HG03103 (cell line): Measurements from ENCODE around the gene BTBD9.

ENCODE experiments used
- ATAC-seq: cut with Tn5 transposase; IDR thresholded peaks from one replicate; pipeline ENCODE4 v1.9.1; 2021; ENCODE audit warnings: low read depth; ENCODE audit not compliant: unreplicated experiment

Gene BTBD9

DNA sequence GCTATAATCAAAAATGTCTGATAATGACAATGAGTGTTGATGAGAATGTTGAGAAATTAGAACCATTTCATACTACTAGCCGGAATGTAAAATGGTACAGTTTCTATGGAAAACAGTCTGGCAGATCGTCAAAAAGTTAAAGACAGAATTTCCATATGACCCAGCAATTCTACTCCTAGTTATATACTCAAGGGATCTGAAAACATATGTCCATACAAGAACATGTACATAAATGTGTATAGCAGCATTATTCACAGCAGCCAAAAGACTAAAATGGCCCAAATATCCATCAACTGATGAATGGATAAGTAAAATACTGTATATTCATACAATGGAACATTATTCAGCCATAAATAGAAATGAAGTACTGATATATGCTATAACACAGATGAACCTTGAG, 236.2 kb downstream of the BTBD9 start:
- no peak for ATAC-seq

DNA sequence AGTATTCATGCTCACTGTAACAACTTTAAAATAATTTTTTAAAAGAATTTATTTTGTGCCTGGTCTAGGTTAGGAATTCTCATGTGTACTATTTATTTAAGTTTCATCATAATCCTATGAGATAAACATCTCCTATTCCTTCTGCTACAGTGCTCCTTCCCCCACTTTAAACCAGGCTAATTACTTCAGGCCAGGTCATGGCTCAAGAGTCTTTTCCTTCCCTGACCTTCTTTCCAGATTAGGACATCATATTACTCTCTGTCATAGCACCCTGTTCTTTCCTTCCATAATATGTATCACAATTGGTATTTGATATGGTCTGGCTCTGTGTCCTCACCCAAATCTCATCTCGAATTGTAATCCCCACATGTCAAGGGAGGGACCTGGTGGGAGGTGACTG, 239.0 kb downstream of the BTBD9 start:
- no peak for ATAC-seq

DNA sequence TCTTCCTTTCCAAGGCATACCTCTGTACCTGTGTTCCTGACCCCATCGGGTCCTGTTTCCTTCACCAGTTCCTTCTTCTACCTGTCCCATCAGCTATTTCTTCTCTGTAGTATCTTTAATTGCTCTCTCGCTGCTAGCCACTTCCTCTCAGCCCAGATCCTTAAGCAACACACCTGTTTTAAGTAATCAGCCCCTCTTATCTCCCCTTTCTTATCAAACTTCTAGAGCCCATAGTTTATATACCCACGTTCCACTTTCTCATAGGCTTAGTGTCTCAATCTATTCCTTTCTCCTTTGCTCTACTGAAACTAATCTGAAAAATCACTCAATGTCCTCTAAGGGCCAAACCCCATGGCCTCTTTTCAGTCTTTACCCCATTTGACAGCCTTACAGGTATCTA, 239.6 kb downstream of the BTBD9 start:
- no peak for ATAC-seq

DNA sequence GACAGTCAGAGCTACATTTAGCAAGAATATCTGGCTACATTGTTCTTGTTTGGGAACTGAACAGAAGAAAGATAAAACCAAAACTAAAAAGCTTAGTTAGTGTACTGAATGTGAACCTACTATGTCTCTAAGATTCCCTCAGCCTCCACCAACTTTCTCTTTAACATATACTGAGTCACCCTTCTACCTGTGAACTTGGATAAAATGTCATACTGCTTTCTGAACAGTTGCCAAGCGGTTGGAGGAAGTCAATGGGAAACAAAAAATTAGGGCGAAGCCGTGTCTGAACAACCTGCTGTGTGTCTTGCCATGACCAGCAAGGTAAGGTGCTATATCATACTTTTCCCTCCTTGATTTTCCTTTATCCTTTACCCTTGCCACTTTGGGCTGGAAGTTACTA, 243.5 kb downstream of the BTBD9 start:
- no peak for ATAC-seq

DNA sequence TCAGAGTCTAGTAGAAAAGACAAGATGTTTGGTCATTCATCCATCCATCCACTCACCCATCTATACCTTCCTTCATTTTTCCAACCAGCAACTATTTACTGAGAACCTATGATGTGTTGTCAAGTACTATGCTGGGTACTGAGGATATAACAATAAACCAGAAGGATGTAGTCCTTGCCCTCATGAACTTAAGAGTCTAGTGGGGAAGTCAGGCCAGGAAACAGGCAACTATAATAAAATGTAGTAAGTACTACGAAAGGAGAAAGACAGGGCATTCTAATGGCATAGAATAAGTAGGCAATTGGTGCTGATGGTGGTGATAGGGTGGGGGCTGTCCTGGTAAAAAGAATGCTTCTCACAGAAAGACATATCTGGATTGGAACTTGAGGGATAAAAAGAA, 245.7 kb downstream of the BTBD9 start:
- no peak for ATAC-seq

DNA sequence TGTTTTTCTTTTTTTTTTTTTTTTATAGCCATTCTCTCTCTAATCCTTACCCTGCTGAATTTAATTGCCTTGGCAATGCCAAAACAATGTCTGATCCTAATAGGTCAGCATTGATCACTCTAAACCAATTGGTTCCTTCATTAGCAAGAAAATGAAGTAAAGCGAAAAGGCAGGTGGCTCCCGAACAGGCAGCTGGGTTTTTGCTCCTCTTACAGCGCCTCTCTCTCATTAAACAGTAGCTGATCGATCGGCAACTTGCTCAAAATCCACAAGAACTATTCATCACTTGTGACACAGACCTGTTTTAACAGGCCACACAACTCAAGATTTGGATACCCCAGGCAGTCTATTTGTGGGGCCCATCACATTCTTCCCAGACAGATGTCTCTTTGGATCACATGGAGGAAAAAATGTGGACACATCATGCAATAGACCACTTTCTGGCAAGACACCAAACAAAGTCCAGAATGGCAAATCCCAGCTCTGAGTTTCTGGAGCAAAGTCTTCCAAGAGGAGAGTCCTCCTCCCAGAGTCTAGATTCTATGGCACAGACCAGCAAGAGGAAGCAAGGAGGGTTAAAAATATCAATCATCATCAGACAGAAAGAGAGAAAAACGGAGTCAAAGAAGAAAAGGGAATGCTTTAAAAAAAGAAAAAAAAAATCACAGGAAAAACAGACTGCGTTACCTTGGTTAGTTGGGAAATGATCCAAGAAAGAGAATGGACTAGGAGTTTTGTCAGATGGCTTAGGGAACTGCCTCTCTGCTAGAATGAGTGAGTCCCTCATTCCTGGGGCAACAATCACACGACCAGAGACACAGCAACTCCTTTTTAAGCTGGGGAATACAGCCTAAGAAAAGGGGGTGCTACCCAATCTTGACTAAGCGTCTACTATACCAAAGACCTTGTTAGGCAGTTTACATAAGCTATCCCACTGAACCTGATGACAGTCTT, 247.8 kb downstream of the BTBD9 start:
- no peak for ATAC-seq

DNA sequence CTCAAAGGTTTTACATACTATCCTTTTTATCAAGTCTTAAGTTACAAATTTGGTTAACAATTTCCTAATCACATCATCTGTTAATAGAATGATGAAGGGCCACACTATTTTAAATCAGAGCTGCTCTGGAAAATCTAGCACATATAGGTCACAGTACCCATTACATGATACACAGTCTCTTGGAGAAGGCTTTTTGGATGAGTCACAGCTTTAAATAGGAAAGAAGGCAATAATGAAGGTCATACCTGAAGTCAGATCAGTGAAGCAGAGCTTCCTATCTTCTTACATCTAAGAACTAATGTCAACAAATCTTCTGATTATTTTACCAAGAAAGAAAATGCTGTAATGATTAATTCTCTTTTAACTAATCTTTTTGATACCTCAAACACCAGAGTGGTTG, 248.5 kb downstream of the BTBD9 start:
- no peak for ATAC-seq

DNA sequence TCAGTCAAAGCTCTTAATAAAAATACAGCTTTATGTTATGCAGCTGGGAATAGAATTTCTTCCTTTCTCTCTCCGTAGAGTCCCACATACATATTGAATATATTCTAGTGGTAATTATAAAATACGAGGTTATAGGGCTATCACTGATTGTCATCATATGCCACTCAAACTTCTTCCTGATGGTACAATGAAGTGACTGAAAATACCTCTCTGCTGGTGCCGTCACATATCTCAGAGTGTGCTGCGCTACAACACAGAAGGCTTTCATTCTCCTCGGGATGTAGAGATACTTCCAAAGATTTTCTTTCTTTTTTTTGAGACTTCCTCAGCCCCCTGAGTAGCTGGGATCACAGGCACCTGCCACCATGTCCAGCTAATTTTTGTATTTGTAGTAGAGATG, 249.9 kb downstream of the BTBD9 start:
- ATAC-seq: no peak

DNA sequence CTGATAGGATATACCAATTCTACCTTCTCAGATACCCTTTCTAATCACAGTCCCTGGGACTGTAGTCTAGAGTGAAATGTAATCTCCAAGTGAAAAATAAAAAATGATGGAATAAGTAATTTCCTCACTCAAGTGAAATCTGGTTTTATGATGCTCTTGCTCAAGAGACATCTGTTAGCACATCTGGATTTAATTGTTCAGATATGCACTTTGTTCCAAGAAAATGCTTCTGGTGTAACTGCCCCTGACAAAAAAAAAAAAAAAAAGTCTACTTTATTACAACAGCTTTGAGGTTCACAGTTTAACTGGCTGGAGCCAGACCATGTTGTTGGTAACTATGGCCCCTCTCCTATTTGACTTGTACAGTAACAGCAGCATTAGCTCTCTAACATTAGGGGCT, 251.8 kb downstream of the BTBD9 start:
- no peak for ATAC-seq

DNA sequence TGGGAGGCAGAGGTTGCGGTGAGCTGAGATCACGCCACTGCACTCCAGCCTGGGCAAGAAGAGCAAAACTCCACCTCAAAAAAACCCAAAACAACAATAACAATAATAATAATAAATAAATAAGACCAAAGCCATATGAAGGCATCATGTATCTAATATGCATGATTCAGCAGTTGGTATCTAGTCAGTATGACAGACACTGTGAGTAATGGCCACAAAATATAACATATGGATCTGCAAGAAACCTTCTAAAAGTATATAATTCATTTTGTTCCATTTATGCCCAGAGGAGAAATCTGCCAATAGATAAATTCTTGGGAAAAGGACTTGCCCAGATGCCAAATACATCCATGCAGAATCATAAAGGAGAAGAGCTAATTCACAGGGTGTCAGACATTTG, 252.3 kb downstream of the BTBD9 start:
- ATAC-seq: no peak

DNA sequence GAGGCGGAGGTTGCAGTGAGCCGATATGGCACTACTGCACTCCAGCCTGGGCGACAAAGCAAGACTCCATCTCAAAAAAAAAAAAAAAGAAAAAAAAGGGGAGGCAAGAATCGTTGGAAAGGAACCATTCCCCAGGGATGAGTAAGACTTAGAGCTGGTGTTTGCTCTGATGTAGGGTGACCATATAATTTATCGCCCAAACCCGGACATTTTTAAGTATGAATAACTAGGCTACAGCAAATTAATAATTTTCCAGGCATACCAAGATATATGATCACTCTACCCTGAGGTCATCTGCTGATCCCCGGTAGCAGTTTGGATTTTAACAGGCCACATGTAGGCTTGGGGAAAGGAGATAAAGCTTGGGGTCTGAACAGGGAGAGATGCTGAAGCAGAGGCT, 260.9 kb downstream of the BTBD9 start:
- no peak for ATAC-seq

DNA sequence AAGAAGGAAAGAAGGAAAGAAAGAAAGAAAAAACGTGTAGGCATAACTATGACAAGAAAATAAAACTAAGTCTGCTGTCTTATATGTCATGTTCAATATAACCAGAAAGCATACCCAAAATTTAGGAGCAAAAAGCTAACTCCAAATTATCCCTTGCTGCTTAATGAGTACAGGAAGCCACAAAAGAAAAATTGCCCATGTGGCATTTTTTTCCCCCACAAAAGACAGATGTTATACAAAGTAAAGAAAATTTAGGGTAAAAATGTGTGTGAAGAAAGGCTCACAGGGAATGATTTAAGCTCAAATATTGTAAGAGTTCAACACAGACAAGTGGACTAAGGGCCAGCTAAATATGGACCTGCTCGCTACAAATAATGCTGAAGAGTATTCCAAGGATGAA, 263.8 kb downstream of the BTBD9 start:
- ATAC-seq: no peak

DNA sequence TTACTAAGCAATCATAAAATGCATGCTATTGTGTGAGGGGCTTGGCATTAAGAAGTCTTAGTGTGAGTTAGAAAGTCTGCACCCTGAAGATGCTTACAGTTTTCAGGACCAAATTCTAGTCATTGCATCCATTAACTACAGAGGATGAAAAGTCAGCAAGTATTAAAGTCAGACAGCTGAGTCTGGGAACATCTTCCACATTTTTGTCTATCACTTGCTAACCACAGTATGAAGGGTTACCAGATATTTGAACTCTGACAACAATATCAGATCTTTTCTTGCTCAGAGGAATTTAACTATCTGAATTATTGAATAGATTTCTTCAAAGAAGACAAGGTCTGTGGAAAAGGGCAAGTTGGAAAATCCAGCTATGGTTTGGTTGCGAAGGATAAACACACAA, 264.4 kb downstream of the BTBD9 start:
- no peak for ATAC-seq

DNA sequence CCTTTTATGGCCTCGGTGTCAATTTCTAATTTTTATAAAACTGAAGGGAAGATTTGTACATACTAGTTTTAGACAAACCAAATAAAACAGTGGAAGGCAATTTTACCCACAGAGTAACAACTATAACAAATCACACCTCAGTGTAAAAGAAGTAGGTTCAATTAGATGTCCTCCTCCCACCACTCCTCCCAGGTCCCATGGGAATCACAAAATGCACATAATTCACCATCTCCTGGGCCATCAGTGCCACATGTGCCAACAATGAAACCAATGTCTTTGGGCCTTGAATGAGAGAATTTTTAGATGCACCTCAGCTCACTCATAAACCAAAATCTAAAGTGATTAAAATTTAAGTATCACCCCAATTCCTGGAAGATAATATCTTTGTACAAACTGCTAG, 267.8 kb downstream of the BTBD9 start:
- ATAC-seq: no peak

DNA sequence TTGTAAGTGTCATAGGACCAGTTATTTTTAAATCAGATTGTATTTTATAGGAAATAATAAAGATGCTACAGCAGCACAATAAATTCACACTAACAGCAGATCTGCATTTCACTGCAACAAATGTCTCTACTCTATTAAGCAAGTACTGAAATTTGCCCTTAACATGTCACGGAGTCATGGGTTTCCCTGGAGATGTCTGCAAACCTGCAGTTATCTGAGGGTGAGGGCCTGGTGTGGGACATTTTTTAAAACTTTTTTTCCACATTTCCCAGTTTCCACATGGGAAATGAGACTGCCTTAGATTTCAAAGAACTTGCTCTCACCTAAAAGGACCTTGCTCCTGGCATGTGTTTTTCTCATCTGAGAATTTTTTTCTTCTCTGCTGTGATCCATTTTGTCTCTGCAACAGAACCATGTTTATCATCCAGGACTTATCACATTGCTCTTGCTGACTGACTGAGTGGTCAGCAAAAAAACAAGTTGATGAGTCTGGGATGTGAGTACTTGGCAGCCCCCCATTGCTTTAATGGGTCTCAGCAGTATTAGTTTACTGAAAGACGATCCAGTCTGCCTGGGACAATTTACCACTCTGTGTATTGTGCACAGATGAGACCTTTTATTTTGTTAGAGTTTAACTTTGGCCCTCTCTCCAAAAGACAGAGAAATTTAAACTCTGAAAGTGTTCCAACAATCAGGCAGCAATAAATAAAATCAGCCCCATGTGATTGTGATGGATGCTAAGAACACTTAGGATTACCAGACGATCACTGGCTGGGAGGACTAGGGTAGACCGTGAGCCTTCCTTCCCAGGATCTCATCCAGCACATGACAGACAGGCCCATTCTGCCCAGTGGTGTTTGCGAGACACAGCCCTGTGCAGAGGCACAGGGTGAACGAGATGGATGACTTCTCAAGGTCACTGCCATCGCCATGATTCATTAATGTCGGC, 268.8 kb downstream of the BTBD9 start:
- no peak for ATAC-seq

DNA sequence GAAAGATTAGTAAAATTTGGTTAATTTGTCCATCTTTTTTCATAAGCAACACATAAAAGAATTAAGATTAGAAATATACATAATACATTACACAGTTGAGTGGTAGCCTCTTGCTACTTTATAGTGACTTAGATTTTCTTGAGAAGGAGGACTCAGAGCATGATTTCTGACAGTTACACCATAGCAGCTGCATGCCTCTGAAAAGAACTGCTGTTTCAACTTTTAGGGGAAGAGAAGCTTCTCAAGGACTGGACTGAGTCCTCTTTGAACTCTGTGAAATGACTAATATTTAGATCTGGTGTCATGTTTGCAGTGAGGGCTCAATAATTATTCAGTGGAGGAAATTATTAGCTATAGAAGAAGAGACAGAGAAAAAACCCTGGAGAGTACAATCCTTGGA, 272.5 kb downstream of the BTBD9 start:
- ATAC-seq: no peak

DNA sequence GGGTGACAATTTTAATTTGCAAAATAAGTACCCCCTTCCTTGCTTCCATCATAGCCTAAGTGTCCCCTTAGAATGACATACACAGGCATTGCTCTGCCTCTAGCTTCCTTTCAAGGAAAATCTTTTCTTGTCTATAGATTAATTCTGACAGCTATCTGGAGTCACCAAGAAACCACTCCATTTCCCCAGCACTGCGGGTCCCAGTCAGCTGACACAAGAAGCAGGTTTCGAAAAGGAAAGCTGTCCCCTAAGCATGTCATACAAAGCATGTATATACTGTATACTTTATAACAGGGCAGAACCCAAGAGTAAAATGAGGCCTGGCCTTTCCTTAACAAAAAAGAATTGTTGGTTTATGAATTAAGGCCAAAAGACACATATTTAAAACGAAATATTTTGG, 273.5 kb downstream of the BTBD9 start:
- ATAC-seq: no peak

DNA sequence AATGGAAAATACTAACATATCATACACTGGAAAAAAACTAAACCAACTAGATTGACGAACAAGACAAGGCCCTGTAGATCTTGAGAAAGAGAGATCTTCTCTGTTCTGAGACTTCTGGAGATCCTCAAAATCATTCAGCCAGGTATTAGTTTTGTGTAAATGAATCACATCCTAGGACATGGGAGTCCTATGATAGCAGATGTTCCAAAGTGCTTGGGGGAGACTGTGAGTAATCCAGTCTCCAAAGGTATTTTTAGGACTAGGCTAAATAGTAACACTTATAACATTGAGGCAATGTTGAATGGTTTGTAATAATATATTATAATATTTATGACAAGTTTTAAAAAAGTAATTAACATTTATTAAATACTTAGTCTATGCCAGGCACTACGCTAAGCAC, 275.0 kb downstream of the BTBD9 start:
- no peak for ATAC-seq

DNA sequence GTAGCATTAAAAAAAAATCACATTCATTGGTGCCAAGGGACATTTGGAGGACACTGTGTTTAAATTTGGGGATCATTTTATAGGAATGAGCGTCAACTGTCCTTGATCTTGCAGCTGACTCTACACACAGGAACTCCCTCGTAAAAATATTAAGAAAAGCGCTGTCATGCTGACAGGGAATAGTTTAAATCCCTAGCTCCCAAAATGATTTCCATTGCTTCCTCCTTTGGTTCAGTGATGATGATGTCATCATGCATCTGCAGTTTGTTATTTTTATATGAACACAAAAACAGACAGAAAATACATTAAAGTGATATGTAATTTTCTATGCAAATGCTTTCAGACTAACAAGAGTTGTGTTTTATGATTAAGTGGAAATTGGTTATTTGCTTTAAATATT, 275.6 kb downstream of the BTBD9 start:
- no peak for ATAC-seq

DNA sequence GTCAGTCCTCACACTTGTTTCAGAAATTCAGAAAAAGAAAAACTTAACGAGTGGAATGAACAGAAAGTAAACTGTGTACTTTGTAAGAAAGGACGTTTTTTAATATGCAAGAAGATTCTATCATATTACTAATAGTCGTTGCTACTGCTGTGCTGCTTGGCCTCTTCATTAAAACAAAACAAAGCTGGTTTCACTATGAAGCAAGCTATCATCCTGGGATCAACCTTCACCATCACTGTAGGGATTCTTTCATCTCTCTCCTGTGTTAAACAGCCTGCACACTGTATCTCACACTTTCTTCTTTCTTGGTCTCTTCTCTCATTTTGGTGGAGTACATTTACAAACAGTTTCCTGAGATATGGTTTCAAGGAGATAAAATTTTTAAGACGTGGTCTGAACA, 284.2 kb downstream of the BTBD9 start:
- no peak for ATAC-seq

DNA sequence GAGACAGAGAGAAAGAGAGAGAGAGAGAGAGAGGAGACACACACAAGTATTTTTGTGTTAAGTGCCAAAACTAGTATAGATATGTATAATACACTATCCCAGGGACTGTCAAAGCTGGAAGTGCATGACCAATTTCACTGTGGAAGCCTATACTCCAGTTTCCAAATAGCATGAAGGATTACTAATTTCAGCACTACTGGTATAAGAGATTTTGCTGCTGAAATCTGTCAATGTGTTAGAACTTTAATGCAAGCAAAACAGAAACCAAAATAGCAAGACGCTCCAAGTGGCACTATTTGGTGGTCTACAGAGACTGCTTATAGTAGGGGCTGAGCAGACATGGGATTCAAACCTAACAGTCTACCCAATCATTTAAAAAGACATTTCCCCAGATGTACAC, 284.8 kb downstream of the BTBD9 start:
- ATAC-seq: no peak

DNA sequence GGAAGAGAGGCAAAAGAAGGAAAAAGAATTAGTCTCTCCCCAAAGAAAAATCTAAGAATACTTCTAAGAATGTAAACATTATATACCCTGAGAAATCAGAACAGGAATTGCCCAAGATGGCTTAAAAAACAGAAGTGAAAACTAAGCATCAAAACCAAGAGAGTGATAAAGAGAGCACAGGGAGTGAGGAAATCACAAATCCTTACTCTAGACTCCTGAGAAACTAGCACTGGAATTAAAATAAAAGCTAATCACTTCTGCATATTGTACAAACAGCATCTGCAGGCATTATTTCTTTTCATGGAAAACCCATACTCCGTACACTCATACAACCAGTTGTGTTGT, 285.7 kb downstream of the BTBD9 start:
- no peak for ATAC-seq
